ENCODE data around the gene GTF2H2C_2.
A peak's percentile ranks its signal among the peaks of the same experiment; 100 is the strongest.
"Not testable (repeated sequence)": the region's sequence is repeated elsewhere in the genome, so short reads cannot be mapped to it uniquely, and the experiment has no call there.

The GTF2H2C_2 gene

GRCh38 chr5:70415117-70415516, at the start of gene GTF2H2C_2:
TSS of gene GTF2H2C_2 (plus strand) at chr5:70415368.
- not testable (repeated sequence) for DNase-seq; H3K27me3 Mint-ChIP-seq (ENCODE audit: unreplicated experiment)

GRCh38 chr5:70400984-70401686, 14.0 kb upstream of the GTF2H2C_2 start:
- not testable (repeated sequence) for H3K9me3 Mint-ChIP-seq (ENCODE audit: unreplicated experiment); H3K27ac Mint-ChIP-seq (ENCODE audit: unreplicated experiment); H3K36me3 Mint-ChIP-seq (ENCODE audit: unreplicated experiment); H3K4me1 Mint-ChIP-seq (ENCODE audit: low read depth, unreplicated experiment); H3K4me3 Mint-ChIP-seq (ENCODE audit: unreplicated experiment); H3K27me3 Mint-ChIP-seq (ENCODE audit: unreplicated experiment)
- DNase-seq, result peak; percentile 88

More at GRCh38 chr5:70415117-70415516, at the start of gene GTF2H2C_2:
- H3K27ac Mint-ChIP-seq (ENCODE audit: unreplicated experiment); H3K9me3 Mint-ChIP-seq (ENCODE audit: unreplicated experiment); H3K36me3 Mint-ChIP-seq (ENCODE audit: unreplicated experiment); H3K4me1 Mint-ChIP-seq (ENCODE audit: low read depth, unreplicated experiment); H3K4me3 Mint-ChIP-seq (ENCODE audit: unreplicated experiment): not testable (repeated sequence)

DNA sequence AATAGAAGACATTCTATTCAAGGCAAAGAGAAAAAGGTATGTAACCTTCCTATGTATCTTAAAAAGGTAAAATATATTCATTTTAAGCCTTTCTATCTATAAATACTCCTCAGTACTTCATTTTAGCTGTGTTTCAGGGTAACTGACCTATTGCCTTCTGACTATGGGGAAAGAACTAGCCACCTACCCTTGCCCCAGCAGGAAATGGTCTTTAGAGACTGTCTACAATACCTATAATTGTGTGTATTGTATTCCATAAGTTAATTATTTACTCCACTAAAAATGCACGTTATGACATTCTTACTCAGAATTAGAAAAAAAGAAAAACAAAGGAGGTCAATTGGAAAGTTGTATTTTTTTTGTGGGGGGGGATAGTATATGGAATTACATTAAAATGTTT, 6.2 kb downstream of the GTF2H2C_2 start:
- H3K4me3 Mint-ChIP-seq (ENCODE audit: unreplicated experiment); H3K27me3 Mint-ChIP-seq (ENCODE audit: unreplicated experiment); H3K36me3 Mint-ChIP-seq (ENCODE audit: unreplicated experiment); H3K4me1 Mint-ChIP-seq (ENCODE audit: low read depth, unreplicated experiment); H3K9me3 Mint-ChIP-seq (ENCODE audit: unreplicated experiment); DNase-seq; H3K27ac Mint-ChIP-seq (ENCODE audit: unreplicated experiment): not testable (repeated sequence)

DNA sequence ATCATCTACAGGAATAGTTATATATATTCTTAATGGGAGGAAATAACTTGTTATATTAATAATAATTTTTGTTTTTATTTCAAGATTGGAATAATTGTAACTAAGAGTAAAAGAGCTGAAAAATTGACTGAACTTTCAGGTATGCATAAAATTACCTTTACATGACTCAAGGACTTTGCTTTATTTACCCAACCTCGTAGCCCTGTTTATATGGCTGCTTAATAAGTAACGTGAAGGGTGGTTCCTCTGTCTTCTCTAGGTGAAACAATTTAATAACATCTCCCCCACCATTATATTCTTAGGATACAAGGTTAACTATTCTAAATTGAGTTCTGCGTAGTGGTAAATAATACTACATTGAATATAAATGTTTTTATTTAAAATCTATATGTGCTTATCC, 8.0 kb downstream of the GTF2H2C_2 start:
- DNase-seq; H3K27ac Mint-ChIP-seq (ENCODE audit: unreplicated experiment); H3K9me3 Mint-ChIP-seq (ENCODE audit: unreplicated experiment); H3K4me3 Mint-ChIP-seq (ENCODE audit: unreplicated experiment); H3K27me3 Mint-ChIP-seq (ENCODE audit: unreplicated experiment); H3K36me3 Mint-ChIP-seq (ENCODE audit: unreplicated experiment); H3K4me1 Mint-ChIP-seq (ENCODE audit: low read depth, unreplicated experiment): not testable (repeated sequence)

GRCh38 chr5:70438518-70438917, 23.4 kb downstream of the GTF2H2C_2 start:
- not testable (repeated sequence) for H3K36me3 Mint-ChIP-seq (ENCODE audit: unreplicated experiment); DNase-seq; H3K9me3 Mint-ChIP-seq (ENCODE audit: unreplicated experiment); H3K27ac Mint-ChIP-seq (ENCODE audit: unreplicated experiment); H3K27me3 Mint-ChIP-seq (ENCODE audit: unreplicated experiment); H3K4me1 Mint-ChIP-seq (ENCODE audit: low read depth, unreplicated experiment); H3K4me3 Mint-ChIP-seq (ENCODE audit: unreplicated experiment)

- H3K27ac Mint-ChIP-seq (ENCODE audit: unreplicated experiment); H3K9me3 Mint-ChIP-seq (ENCODE audit: unreplicated experiment); DNase-seq; H3K36me3 Mint-ChIP-seq (ENCODE audit: unreplicated experiment); H3K4me1 Mint-ChIP-seq (ENCODE audit: low read depth, unreplicated experiment); H3K4me3 Mint-ChIP-seq (ENCODE audit: unreplicated experiment); H3K27me3 Mint-ChIP-seq (ENCODE audit: unreplicated experiment): not testable (repeated sequence)
Measured at GRCh38 chr5:70449565-70449964, 34.4 kb downstream of the GTF2H2C_2 start.

- DNase-seq; H3K27me3 Mint-ChIP-seq (ENCODE audit: unreplicated experiment); H3K4me3 Mint-ChIP-seq (ENCODE audit: unreplicated experiment); H3K27ac Mint-ChIP-seq (ENCODE audit: unreplicated experiment); H3K9me3 Mint-ChIP-seq (ENCODE audit: unreplicated experiment); H3K36me3 Mint-ChIP-seq (ENCODE audit: unreplicated experiment); H3K4me1 Mint-ChIP-seq (ENCODE audit: low read depth, unreplicated experiment): not testable (repeated sequence)
Measured at GRCh38 chr5:70451249-70451984, 36.2 kb downstream of the GTF2H2C_2 start.

GRCh38 chr5:70457093-70457492, 41.9 kb downstream of the GTF2H2C_2 start:
- not testable (repeated sequence) for DNase-seq; H3K36me3 Mint-ChIP-seq (ENCODE audit: unreplicated experiment); H3K27ac Mint-ChIP-seq (ENCODE audit: unreplicated experiment); H3K4me1 Mint-ChIP-seq (ENCODE audit: low read depth, unreplicated experiment); H3K27me3 Mint-ChIP-seq (ENCODE audit: unreplicated experiment); H3K4me3 Mint-ChIP-seq (ENCODE audit: unreplicated experiment); H3K9me3 Mint-ChIP-seq (ENCODE audit: unreplicated experiment)

DNA sequence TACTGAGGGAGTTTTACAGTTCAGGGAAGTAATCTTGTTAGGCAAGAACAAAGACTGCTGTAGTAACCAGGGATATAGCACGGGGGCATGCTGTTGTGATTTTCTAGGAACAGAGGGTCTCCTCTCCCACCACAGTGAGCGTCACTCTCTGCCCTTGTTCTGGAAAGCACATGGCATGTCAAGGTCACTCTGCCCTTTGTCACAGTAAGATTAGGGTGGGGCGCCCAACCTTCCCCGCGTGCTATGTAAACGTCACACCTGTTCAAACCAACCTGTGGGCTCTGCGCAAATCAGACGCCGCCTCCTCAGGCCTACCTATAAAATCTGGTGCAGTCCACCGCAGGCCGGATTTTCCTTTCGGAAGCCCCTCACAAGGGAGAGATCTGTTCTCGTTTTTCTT, 44.0 kb downstream of the GTF2H2C_2 start:
- H3K36me3 Mint-ChIP-seq (ENCODE audit: unreplicated experiment); DNase-seq; H3K4me1 Mint-ChIP-seq (ENCODE audit: low read depth, unreplicated experiment); H3K27ac Mint-ChIP-seq (ENCODE audit: unreplicated experiment); H3K4me3 Mint-ChIP-seq (ENCODE audit: unreplicated experiment); H3K9me3 Mint-ChIP-seq (ENCODE audit: unreplicated experiment); H3K27me3 Mint-ChIP-seq (ENCODE audit: unreplicated experiment): not testable (repeated sequence)

DNA sequence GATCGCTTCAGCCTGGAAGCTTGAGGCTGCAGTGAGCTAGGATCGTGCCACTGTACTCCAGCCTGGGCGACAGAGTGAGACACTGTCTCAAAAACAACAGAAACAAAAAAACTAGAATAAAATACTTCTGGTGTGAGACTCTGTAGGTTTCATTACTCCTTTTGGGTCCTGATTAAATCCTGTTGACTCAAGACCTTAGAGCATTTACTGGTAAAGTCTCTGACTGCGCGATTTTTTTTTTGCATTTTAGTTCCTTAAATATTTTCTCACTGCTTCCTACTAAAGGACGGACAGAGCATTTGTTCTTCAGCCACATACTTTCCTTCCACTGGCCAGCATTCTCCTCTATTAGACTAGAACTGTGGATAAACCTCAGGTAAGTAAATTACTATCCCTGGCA, 46.8 kb downstream of the GTF2H2C_2 start:
- H3K36me3 Mint-ChIP-seq (ENCODE audit: unreplicated experiment); DNase-seq; H3K27ac Mint-ChIP-seq (ENCODE audit: unreplicated experiment); H3K4me1 Mint-ChIP-seq (ENCODE audit: low read depth, unreplicated experiment); H3K4me3 Mint-ChIP-seq (ENCODE audit: unreplicated experiment); H3K9me3 Mint-ChIP-seq (ENCODE audit: unreplicated experiment); H3K27me3 Mint-ChIP-seq (ENCODE audit: unreplicated experiment): not testable (repeated sequence)

DNA sequence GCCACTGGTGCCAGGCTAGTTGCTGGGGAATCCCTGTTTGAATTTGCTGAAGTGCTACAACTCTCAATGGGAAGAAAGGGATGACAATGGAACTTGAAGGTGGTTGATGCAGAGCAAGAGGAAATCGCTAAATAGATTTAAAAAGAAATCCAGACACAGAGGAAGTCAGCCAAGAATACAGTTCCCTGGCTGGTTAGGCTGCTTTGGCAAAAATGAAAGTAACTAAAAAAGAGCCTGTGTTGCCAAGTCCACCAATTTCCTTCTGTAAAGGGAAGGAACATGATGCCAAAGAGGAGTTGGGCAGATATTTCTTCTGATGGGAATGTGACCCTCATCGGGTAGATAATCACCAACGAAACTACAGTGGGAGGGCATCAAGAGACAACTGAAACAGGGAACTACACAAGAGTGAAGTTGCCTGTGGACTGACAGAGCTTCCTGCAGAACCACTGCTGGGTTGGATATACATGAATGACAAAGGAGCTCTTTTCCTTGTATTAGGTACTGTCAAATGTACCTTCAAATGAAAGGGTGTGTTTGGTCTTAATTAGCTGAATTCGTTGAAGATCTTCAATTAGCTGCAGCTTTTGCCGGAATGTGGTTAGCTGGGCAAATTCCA, 49.0 kb downstream of the GTF2H2C_2 start:
- not testable (repeated sequence) for H3K27ac Mint-ChIP-seq (ENCODE audit: unreplicated experiment); H3K27me3 Mint-ChIP-seq (ENCODE audit: unreplicated experiment); DNase-seq; H3K9me3 Mint-ChIP-seq (ENCODE audit: unreplicated experiment); H3K4me3 Mint-ChIP-seq (ENCODE audit: unreplicated experiment); H3K36me3 Mint-ChIP-seq (ENCODE audit: unreplicated experiment); H3K4me1 Mint-ChIP-seq (ENCODE audit: low read depth, unreplicated experiment)

DNA sequence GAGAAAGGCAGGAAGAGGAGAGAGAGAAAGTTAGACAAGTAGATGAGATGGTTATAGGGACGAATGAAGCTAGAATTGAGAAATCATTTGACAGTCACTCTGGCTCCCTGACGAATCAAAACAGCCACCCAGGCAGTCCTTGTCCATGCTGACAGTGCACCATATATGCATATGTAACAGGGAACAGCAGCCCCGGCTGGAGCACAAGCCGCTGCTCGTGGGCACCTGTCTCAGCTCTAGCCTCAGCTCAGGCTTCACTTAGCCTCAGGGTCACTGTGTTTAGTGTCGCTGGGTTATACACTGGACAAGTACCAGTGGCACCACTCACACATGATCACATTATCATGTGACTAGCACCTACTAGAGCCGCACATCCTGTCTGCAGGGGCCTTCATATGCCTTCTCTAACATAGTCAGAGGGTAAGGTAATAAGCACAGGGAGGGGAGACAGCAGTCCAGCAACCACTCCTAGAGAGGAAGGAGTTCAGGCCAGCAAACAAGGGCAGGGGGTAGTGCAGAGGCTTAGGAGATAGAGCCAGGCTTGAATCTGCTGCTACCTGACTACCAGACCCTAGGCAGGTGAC, 54.9 kb downstream of the GTF2H2C_2 start:
- not testable (repeated sequence) for H3K4me3 Mint-ChIP-seq (ENCODE audit: unreplicated experiment); H3K36me3 Mint-ChIP-seq (ENCODE audit: unreplicated experiment); H3K27ac Mint-ChIP-seq (ENCODE audit: unreplicated experiment)

More for the DNA sequence above, 54.9 kb downstream of the GTF2H2C_2 start:
- DNase-seq; H3K9me3 Mint-ChIP-seq (ENCODE audit: unreplicated experiment); H3K4me1 Mint-ChIP-seq (ENCODE audit: low read depth, unreplicated experiment); H3K27me3 Mint-ChIP-seq (ENCODE audit: unreplicated experiment): not testable (repeated sequence)

Data from glutamatergic neuron (in vitro differentiated cells).